ENCODE measurements around the gene NTM.

Gene NTM

DNA sequence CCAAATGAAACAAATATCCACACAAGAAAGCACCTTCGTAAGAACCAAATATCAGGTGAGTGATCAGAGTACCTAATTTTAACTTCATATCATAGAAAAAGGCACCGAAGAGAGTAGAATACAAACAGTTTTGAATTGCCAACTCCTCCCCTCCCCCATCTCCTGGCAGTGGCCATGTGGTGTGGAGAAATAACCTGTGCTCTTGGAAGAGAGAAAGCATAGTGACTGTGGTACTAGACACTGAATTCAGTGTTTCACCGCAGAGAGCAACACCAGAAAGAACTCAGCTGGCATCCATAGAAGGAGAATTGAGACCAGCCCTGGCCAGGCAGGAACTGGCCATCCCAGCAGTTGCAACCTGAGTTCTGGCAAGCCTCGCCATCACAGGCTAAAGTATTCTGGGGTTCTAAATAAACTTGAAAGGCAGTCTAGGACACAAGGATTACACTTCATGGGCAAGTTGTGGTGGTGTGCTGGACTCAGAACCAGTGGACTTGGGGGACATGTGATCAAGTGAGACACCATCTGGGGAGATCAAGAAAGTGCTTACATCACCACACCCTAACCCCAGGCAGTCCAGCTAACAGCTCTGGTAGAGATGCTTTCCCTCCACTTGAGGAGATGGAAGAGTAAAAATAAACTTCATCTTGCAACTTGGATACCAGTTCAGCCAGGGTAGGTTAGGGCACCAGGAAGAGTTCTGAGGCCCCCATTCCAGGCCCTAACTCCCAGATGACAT lies 1003.2 kb downstream of the NTM start:
- H3K9me3 ChIP-seq (ENCODE audit: control insufficient read depth, insufficient read depth, low read depth, low read length) = no peaks in the 10 kb centered on the region
- H3K36me3 ChIP-seq (ENCODE audit: control insufficient read depth in 2 of 2, insufficient read depth in 1 of 2, low read length in 2 of 2) = no peaks in the 10 kb centered on the region
- CTCF ChIA-PET = interaction anchor here (0.6 kb wide), 1 partner anchor 499 kb away, joined by 3 read pairs; no protein-coding TSS in a partner anchor
- H3K4me3 ChIP-seq (ENCODE audit: low read depth, low read length) = no peak overlapping the region
- H3K4me1 ChIP-seq (ENCODE audit: control insufficient read depth, insufficient read depth, low read length) = no peaks in the 10 kb centered on the region
- POLR2A ChIA-PET = no interaction called here
- TF ChIP-seq GLIS2 (tag by site-specific recombination; IDR thresholded peaks at IDR 0.05) (no peak), SALL2 (tag by site-specific recombination; IDR thresholded peaks at IDR 0.05; ENCODE audit: borderline replicate concordance) (no peak)
- H3K27ac ChIP-seq (ENCODE audit: extremely low read depth, low read depth, low read length) = no peak overlapping the region

DNA sequence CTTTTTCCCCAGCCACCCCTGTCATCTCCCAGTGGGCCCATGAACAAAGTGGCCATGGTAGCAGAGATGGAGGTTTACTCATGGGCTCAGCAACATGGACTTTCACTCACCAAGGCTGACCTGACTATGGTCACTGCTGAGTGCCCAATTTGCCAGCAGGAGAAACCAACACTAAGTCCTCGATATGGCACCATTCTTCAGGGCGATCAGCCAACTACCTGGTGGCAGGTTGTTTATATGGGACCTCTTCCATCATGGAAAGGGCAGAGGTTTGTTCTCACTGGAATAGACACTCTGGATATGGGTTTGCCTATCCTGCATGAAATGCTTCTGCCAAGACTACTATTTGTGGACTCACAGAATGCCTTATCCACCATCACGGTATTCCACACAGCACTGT lies 1009.1 kb downstream of the NTM start:
- no peak overlapping the region for H3K4me3 ChIP-seq (ENCODE audit: low read depth, low read length)
- TF ChIP-seq, protein P1, sequence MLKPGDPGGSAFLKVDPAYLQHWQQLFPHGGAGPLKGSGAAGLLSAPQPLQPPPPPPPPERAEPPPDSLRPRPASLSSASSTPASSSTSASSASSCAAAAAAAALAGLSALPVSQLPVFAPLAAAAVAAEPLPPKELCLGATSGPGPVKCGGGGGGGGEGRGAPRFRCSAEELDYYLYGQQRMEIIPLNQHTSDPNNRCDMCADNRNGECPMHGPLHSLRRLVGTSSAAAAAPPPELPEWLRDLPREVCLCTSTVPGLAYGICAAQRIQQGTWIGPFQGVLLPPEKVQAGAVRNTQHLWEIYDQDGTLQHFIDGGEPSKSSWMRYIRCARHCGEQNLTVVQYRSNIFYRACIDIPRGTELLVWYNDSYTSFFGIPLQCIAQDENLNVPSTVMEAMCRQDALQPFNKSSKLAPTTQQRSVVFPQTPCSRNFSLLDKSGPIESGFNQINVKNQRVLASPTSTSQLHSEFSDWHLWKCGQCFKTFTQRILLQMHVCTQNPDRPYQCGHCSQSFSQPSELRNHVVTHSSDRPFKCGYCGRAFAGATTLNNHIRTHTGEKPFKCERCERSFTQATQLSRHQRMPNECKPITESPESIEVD (tag by site-specific recombination; IDR thresholded peaks at IDR 0.05) = no peak
- TF ChIP-seq ZNF548 (tag by site-specific recombination; IDR thresholded peaks at IDR 0.05) (no peak), ZNF501 (tag by site-specific recombination; IDR thresholded peaks at IDR 0.05) (no peak), ZNF112 (tag by site-specific recombination; IDR thresholded peaks at IDR 0.05) (no peak), ZNF514 (tag by site-specific recombination; IDR thresholded peaks at IDR 0.05) (no peak), ZNF266 (tag by site-specific recombination; IDR thresholded peaks at IDR 0.05; ENCODE audit: low read depth) (no peak), SALL2 (tag by site-specific recombination; IDR thresholded peaks at IDR 0.05; ENCODE audit: borderline replicate concordance) (no peak)
- TF ChIP-seq, protein P2, sequence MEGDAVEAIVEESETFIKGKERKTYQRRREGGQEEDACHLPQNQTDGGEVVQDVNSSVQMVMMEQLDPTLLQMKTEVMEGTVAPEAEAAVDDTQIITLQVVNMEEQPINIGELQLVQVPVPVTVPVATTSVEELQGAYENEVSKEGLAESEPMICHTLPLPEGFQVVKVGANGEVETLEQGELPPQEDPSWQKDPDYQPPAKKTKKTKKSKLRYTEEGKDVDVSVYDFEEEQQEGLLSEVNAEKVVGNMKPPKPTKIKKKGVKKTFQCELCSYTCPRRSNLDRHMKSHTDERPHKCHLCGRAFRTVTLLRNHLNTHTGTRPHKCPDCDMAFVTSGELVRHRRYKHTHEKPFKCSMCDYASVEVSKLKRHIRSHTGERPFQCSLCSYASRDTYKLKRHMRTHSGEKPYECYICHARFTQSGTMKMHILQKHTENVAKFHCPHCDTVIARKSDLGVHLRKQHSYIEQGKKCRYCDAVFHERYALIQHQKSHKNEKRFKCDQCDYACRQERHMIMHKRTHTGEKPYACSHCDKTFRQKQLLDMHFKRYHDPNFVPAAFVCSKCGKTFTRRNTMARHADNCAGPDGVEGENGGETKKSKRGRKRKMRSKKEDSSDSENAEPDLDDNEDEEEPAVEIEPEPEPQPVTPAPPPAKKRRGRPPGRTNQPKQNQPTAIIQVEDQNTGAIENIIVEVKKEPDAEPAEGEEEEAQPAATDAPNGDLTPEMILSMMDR (tag by site-specific recombination; IDR thresholded peaks at IDR 0.05) = no peak
- TF ChIP-seq, protein P3, sequence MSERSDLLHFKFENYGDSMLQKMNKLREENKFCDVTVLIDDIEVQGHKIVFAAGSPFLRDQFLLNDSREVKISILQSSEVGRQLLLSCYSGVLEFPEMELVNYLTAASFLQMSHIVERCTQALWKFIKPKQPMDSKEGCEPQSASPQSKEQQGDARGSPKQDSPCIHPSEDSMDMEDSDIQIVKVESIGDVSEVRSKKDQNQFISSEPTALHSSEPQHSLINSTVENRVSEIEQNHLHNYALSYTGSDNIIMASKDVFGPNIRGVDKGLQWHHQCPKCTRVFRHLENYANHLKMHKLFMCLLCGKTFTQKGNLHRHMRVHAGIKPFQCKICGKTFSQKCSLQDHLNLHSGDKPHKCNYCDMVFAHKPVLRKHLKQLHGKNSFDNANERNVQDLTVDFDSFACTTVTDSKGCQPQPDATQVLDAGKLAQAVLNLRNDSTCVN (tag by site-specific recombination; optimal IDR thresholded peaks at IDR 0.05) = no peak
- TF ChIP-seq, protein P4, sequence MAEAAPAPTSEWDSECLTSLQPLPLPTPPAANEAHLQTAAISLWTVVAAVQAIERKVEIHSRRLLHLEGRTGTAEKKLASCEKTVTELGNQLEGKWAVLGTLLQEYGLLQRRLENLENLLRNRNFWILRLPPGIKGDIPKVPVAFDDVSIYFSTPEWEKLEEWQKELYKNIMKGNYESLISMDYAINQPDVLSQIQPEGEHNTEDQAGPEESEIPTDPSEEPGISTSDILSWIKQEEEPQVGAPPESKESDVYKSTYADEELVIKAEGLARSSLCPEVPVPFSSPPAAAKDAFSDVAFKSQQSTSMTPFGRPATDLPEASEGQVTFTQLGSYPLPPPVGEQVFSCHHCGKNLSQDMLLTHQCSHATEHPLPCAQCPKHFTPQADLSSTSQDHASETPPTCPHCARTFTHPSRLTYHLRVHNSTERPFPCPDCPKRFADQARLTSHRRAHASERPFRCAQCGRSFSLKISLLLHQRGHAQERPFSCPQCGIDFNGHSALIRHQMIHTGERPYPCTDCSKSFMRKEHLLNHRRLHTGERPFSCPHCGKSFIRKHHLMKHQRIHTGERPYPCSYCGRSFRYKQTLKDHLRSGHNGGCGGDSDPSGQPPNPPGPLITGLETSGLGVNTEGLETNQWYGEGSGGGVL (tag by site-specific recombination; IDR thresholded peaks at IDR 0.05) = no peak
- TF ChIP-seq, protein P5, sequence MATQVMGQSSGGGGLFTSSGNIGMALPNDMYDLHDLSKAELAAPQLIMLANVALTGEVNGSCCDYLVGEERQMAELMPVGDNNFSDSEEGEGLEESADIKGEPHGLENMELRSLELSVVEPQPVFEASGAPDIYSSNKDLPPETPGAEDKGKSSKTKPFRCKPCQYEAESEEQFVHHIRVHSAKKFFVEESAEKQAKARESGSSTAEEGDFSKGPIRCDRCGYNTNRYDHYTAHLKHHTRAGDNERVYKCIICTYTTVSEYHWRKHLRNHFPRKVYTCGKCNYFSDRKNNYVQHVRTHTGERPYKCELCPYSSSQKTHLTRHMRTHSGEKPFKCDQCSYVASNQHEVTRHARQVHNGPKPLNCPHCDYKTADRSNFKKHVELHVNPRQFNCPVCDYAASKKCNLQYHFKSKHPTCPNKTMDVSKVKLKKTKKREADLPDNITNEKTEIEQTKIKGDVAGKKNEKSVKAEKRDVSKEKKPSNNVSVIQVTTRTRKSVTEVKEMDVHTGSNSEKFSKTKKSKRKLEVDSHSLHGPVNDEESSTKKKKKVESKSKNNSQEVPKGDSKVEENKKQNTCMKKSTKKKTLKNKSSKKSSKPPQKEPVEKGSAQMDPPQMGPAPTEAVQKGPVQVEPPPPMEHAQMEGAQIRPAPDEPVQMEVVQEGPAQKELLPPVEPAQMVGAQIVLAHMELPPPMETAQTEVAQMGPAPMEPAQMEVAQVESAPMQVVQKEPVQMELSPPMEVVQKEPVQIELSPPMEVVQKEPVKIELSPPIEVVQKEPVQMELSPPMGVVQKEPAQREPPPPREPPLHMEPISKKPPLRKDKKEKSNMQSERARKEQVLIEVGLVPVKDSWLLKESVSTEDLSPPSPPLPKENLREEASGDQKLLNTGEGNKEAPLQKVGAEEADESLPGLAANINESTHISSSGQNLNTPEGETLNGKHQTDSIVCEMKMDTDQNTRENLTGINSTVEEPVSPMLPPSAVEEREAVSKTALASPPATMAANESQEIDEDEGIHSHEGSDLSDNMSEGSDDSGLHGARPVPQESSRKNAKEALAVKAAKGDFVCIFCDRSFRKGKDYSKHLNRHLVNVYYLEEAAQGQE (tag by site-specific recombination; IDR thresholded peaks at IDR 0.05) = no peak
- H3K9me3 ChIP-seq (ENCODE audit: control insufficient read depth, insufficient read depth, low read depth, low read length) = no peaks in the 10 kb centered on the region
- ChIA-PET CTCF (no interaction called here), POLR2A (no interaction called here)
- H3K36me3 ChIP-seq (ENCODE audit: control insufficient read depth in 2 of 2, insufficient read depth in 1 of 2, low read length in 2 of 2) = no peaks in the 10 kb centered on the region
- no peak overlapping the region for H3K27ac ChIP-seq (ENCODE audit: extremely low read depth, low read depth, low read length)
- H3K4me1 ChIP-seq (ENCODE audit: control insufficient read depth, insufficient read depth, low read length) = no peaks in the 10 kb centered on the region

All from HEK293 (cell line).